Uterus (tissue), 2 donors: ENCODE results near the gene MTMR2.
A peak's percentile ranks its signal among the peaks of the same experiment; 100 is the strongest.

Source experiments
- POLR2A ChIP-seq, 2 donors: fragments of 450-650 bp; IDR thresholded peaks; one replicate each; pipeline ENCODE4 v1.6.1; 2016; ENCODE audit warnings: antibody characterized with exemption in 2 of 2, mild to moderate bottlenecking in 1 of 2, moderate library complexity in 1 of 2
- TF ChIP-seq, protein P1 (sequence below), 4 experiments: fragments of 200-600 bp in 2 of 4; fragments of 450-650 bp in 2 of 4; sonication (generic) in 2 of 4; IDR thresholded peaks; one replicate each; pipeline ENCODE4 v1.5.1; 2016 to 2019; ENCODE audit warnings: antibody characterized with exemption in 4 of 4, mild to moderate bottlenecking in 2 of 4, moderate library complexity in 1 of 4

GRCh38 chr11:95790123-95790932, 133.6 kb downstream of the MTMR2 start, which contains the start of gene CEP57:
- TF ChIP-seq, protein P1, sequence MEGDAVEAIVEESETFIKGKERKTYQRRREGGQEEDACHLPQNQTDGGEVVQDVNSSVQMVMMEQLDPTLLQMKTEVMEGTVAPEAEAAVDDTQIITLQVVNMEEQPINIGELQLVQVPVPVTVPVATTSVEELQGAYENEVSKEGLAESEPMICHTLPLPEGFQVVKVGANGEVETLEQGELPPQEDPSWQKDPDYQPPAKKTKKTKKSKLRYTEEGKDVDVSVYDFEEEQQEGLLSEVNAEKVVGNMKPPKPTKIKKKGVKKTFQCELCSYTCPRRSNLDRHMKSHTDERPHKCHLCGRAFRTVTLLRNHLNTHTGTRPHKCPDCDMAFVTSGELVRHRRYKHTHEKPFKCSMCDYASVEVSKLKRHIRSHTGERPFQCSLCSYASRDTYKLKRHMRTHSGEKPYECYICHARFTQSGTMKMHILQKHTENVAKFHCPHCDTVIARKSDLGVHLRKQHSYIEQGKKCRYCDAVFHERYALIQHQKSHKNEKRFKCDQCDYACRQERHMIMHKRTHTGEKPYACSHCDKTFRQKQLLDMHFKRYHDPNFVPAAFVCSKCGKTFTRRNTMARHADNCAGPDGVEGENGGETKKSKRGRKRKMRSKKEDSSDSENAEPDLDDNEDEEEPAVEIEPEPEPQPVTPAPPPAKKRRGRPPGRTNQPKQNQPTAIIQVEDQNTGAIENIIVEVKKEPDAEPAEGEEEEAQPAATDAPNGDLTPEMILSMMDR (IDR thresholded peaks at IDR 0.05), result peak in 1 of 4 experiments; percentile 8
- TF ChIP-seq POLR2A (IDR thresholded peaks at IDR 0.05), result peak; percentile 65 to 84
